RWPE2 (cell line): ENCODE results near the gene SSTR1.

ENCODE experiments used
- ATAC-seq: fragments of 200-7000 bp; cut with Tn5 transposase; 3 replicates; pipeline ENCODE4 v1.9.1; 2021; ENCODE audit warnings: low read depth
- DNase-seq: peaks from one replicate; pipeline ENCODE4 v3.0.0-alpha.2; 2020; ENCODE audit warnings: low spot score
- H3K27ac ChIP-seq: fragments of 450-650 bp; 2 replicates; pipeline ENCODE4 v1.5.1; 2017; ENCODE audit warnings: mild to moderate bottlenecking; ENCODE audit not compliant: poor library complexity, severe bottlenecking
- H3K27me3 ChIP-seq: fragments of 250-450 bp; sonication (Bioruptor Pico); 2 replicates; pipeline ENCODE4 v1.5.1; 2021; ENCODE audit warnings: mild to moderate bottlenecking, moderate library complexity; ENCODE audit not compliant: insufficient read depth, poor library complexity, severe bottlenecking
- H3K36me3 ChIP-seq: fragments of 250-450 bp; sonication (Bioruptor Pico); 2 replicates; pipeline ENCODE4 v1.5.1; 2020; ENCODE audit warnings: low read depth, mild to moderate bottlenecking, moderate library complexity
- H3K4me1 ChIP-seq: fragments of 250-450 bp; sonication (Bioruptor Pico); 2 replicates; pipeline ENCODE4 v1.5.1; 2021; ENCODE audit warnings: mild to moderate bottlenecking, moderate library complexity; ENCODE audit not compliant: insufficient read depth, poor library complexity, severe bottlenecking
- H3K4me3 ChIP-seq: fragments of 250-450 bp; sonication (Bioruptor Pico); 2 replicates; pipeline ENCODE4 v1.5.1; 2021; ENCODE audit warnings: mild to moderate bottlenecking, moderate library complexity; ENCODE audit not compliant: severe bottlenecking
- H3K9me3 ChIP-seq: fragments of 250-450 bp; sonication (Bioruptor Pico); 2 replicates; pipeline ENCODE4 v1.5.1; 2021; ENCODE audit warnings: mild to moderate bottlenecking, moderate library complexity; ENCODE audit not compliant: severe bottlenecking
- TF ChIP-seq, protein P1 (sequence below): fragments of 450-650 bp; IDR thresholded peaks from one replicate; pipeline ENCODE4 v1.5.1; 2017; ENCODE audit warnings: mild to moderate bottlenecking, moderate library complexity; ENCODE audit not compliant: poor library complexity, severe bottlenecking

Gene SSTR1

DNA sequence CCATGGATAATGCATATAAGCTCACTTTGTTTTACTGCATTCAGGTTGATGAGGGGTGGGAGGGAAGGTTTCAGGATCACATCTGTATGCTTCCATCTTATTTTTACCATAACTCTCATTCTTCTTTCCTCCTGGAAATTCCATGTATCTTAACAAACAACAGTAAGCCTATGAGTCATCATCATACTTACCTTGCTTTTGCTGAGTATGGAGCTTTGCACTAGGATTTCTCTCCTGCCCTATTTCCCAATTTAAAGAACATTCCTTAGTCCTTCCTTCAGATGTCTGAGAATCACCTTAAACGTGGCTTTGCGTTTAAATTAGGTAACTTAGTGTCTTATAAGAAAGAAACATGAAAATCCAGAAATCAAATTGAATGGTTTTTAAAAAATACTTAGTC is 49.8 kb downstream of the SSTR1 start:
- Histone ChIP-seq H3K4me3 (no peak overlapping the region), H3K27me3 (peaks cover 18% of the 10 kb centered on the region)

DNA sequence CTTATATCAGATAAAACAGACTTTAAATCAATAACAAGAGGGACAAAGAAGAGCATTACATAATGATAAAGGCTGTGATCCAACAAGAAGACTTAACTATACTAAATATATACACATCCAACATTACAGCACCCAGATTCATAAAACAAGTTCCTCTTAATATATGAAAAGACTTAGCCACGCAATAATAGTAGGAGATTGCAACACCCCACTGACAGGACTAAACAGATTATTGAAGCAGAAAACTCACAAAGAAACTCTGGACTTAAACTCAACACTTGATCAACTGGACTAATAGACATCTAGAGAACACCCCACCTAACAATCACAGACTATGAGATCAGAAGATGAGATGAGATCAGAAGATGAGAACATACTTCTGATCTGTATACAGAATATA is 53.9 kb downstream of the SSTR1 start:
- DNase-seq: no peak
- Histone ChIP-seq H3K9me3 (peaks cover 4% of the 10 kb centered on the region), H3K36me3 (no peaks in the 10 kb centered on the region), H3K4me3 (no peak overlapping the region), H3K27me3 (no peaks in the 10 kb centered on the region), H3K27ac (no peak overlapping the region), H3K4me1 (peaks cover 4% of the 10 kb centered on the region)
- TF ChIP-seq, protein P1, sequence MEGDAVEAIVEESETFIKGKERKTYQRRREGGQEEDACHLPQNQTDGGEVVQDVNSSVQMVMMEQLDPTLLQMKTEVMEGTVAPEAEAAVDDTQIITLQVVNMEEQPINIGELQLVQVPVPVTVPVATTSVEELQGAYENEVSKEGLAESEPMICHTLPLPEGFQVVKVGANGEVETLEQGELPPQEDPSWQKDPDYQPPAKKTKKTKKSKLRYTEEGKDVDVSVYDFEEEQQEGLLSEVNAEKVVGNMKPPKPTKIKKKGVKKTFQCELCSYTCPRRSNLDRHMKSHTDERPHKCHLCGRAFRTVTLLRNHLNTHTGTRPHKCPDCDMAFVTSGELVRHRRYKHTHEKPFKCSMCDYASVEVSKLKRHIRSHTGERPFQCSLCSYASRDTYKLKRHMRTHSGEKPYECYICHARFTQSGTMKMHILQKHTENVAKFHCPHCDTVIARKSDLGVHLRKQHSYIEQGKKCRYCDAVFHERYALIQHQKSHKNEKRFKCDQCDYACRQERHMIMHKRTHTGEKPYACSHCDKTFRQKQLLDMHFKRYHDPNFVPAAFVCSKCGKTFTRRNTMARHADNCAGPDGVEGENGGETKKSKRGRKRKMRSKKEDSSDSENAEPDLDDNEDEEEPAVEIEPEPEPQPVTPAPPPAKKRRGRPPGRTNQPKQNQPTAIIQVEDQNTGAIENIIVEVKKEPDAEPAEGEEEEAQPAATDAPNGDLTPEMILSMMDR: no peak
- no peak for ATAC-seq

More for the DNA sequence above, 49.8 kb downstream of the SSTR1 start:
- peaks cover 4% of the 10 kb centered on the region for H3K4me1 ChIP-seq
- H3K36me3 ChIP-seq: no peaks in the 10 kb centered on the region
- ATAC-seq (peak; percentile 82), DNase-seq (no peak)
- no peak overlapping the region for H3K27ac ChIP-seq
- H3K9me3 ChIP-seq: peaks cover 4% of the 10 kb centered on the region
- TF ChIP-seq, protein P1: no peak
